K562 (cell line): ENCODE measurements around the gene KIF25. TPM values are rescaled to one million over a fixed set of nuclear protein-coding genes. Genes with fewer than 3 reads are reported as not detected.

ENCODE experiments used
- ATAC-seq: fragments of 200-7000 bp; cut with Tn5 transposase; 3 replicates; pipeline ENCODE4 v1.9.1; 2020; ENCODE audit warnings: moderate library complexity
- BruUV-seq: library from RNA; stranded (reverse); fragments of 400-500 nt; replicated peaks from 2 replicates; lab custom pipeline; 2021; lab: Mats Ljungman, UMichigan
- CTCF ChIA-PET: fragments of 300-600 bp; formaldehyde crosslinking; extraction: SDS; loops from one replicate; lab custom pipeline; 2021; ENCODE audit warnings: low intra/inter-chr PET ratio; lab: Yijun Ruan, JAX
- POLR2A ChIA-PET: fragments of 300-600, 350-650 bp; sonication (Branson Sonifier 250); formaldehyde crosslinking; extraction: SDS; loops from one replicate; lab custom pipeline; 2021; ENCODE audit warnings: antibody characterized with exemption, inconsistent platforms; lab: Yijun Ruan, JAX
- DNase-seq, 4 experiments: peaks; one replicate each; pipeline versions ENCODE4 v3.0.0 to v3.0.0-alpha.2; 2011 to 2018; ENCODE audit warnings: low spot score in 3 of 4, mixed read lengths in 3 of 4; ENCODE audit errors: extremely low read depth in 1 of 4
- FAIRE-seq: peaks from 2 replicates; lab custom pipeline; 2011; peaks lifted over from hg19 to GRCh38; lab: Jason Lieb, UNC
- H2AFZ ChIP-seq: 2 replicates; pipeline ENCODE4 v1.6.0; 2011; ENCODE audit warnings: low read depth, low read length, control low read depth, inconsistent platforms
- H3K27ac ChIP-seq: fragments of 200-600 bp; 3 replicates; pipeline ENCODE4 v1.8.0; 2011; ENCODE audit warnings: low read depth, mild to moderate bottlenecking, control low read depth, inconsistent platforms, low read length, moderate library complexity, mixed read lengths; ENCODE audit errors: extremely low read depth
- H3K27me3 ChIP-seq, 2 experiments: fragments of 300-600 bp in 1 of 2; 2 replicates in 1 of 2; 3 replicates in 1 of 2; pipeline versions ENCODE4 v1.6.0 to v1.8.0; 2011; ENCODE audit warnings: inconsistent platforms in 2 of 2, low read length in 2 of 2, mild to moderate bottlenecking in 1 of 2, mixed read lengths in 1 of 2, moderate library complexity in 1 of 2; ENCODE audit not compliant: control insufficient read depth in 2 of 2, insufficient read depth in 2 of 2
- H3K36me3 ChIP-seq: fragments of 300-600 bp; 3 replicates; pipeline ENCODE4 v1.8.0; 2011; ENCODE audit warnings: mild to moderate bottlenecking, low read length, inconsistent platforms; ENCODE audit not compliant: control insufficient read depth, insufficient read depth
- H3K4me1 ChIP-seq, 2 experiments: fragments of 200-600 bp in 1 of 2; replicated peaks in 1 of 2; 2 replicates in 1 of 2; 3 replicates in 1 of 2; pipeline versions ENCODE4 v1.5.1 to v1.8.0; 2011; ENCODE audit warnings: inconsistent platforms in 2 of 2, low read length in 2 of 2, mild to moderate bottlenecking in 1 of 2, mixed read lengths in 1 of 2, moderate library complexity in 1 of 2; ENCODE audit not compliant: control insufficient read depth in 2 of 2, insufficient read depth in 2 of 2
- H3K4me2 ChIP-seq: 2 replicates; pipeline ENCODE4 v1.6.1; 2011; ENCODE audit warnings: low read length, control low read depth, inconsistent platforms, mixed read lengths; ENCODE audit not compliant: insufficient read depth
- H3K4me3 ChIP-seq: fragments of 200-600 bp; sonication (generic), shearing (Covaris generic); 2 replicates; pipeline ENCODE4 v1.5.1; 2016; ENCODE audit warnings: control low read depth, inconsistent platforms
- H3K79me2 ChIP-seq: fragments of 200-600 bp; 3 replicates; pipeline ENCODE4 v1.8.0; 2011; ENCODE audit warnings: low read length, inconsistent platforms; ENCODE audit not compliant: control insufficient read depth, insufficient read depth
- H3K9ac ChIP-seq, 2 experiments: 2 replicates each; pipeline versions ENCODE4 v1.6.0 to v1.6.1; 2011; ENCODE audit warnings: low read depth in 2 of 2, low read length in 2 of 2, control low read depth in 1 of 2, inconsistent platforms in 1 of 2, mild to moderate bottlenecking in 1 of 2, mixed read lengths in 1 of 2; ENCODE audit not compliant: insufficient read depth in 1 of 2
- H3K9me1 ChIP-seq: one replicate; pipeline ENCODE4 v1.6.0; 2011; ENCODE audit warnings: inconsistent platforms, mild to moderate bottlenecking, low read length, moderate library complexity; ENCODE audit not compliant: control insufficient read depth, insufficient read depth
- H3K9me3 ChIP-seq: replicated peaks from 2 replicates; pipeline ENCODE4 v1.5.1; 2011; ENCODE audit warnings: low read depth, low read length, inconsistent platforms; ENCODE audit not compliant: control insufficient read depth, insufficient read depth
- H4K20me1 ChIP-seq: replicated peaks from 2 replicates; pipeline ENCODE4 v1.6.1; 2011; ENCODE audit warnings: low read length, inconsistent platforms, mixed read lengths; ENCODE audit not compliant: control insufficient read depth, insufficient read depth
- ASH1L ChIP-seq: fragments of 450-650 bp; IDR thresholded peaks from 2 replicates; pipeline ENCODE4 v1.6.1; 2018; ENCODE audit warnings: borderline replicate concordance, mild to moderate bottlenecking, low read depth; ENCODE audit not compliant: partially characterized antibody
- EP300 ChIP-seq: IDR thresholded peaks from 2 replicates; pipeline ENCODE4 v1.6.1; 2012; ENCODE audit warnings: low read length, improper control_type of control experiment
- HLTF ChIP-seq: fragments of 450-650 bp; IDR thresholded peaks from 2 replicates; pipeline ENCODE4 v1.6.1; 2016
- LCOR ChIP-seq: sonication (generic); formaldehyde crosslinking; IDR thresholded peaks from 2 replicates; pipeline ENCODE4 v1.8.0; 2022; ENCODE audit warnings: mild to moderate bottlenecking, missing genetic modification reagents
- MED1 ChIP-seq: sonication (generic); formaldehyde crosslinking; IDR thresholded peaks from 2 replicates; pipeline ENCODE4 v1.8.1; 2023; ENCODE audit warnings: missing genetic modification reagents, borderline replicate concordance
- MYBL2 ChIP-seq, 2 experiments: fragments of 450-650 bp in 1 of 2; sonication (generic) in 1 of 2; formaldehyde crosslinking in 1 of 2; IDR thresholded peaks; 2 replicates each; pipeline versions ENCODE4 v1.6.1 to v1.8.1; 2017 to 2022; ENCODE audit warnings: borderline replicate concordance in 1 of 2, inconsistent platforms in 1 of 2, low read depth in 1 of 2, mild to moderate bottlenecking in 1 of 2, missing genetic modification reagents in 1 of 2, moderate library complexity in 1 of 2
- PHTF2 ChIP-seq: fragments of 250-450 bp; sonication (Bioruptor Pico); IDR thresholded peaks from 2 replicates; pipeline ENCODE4 v1.5.0; 2021; ENCODE audit warnings: mild to moderate bottlenecking
- SREBF1 ChIP-seq: fragments of 150-350 bp; IDR thresholded peaks from 2 replicates; pipeline ENCODE4 v1.6.1; 2014; ENCODE audit warnings: antibody characterized with exemption, low read depth, low read length, borderline replicate concordance
- TCF7 ChIP-seq: sonication (generic); IDR thresholded peaks from 2 replicates; pipeline ENCODE4 v1.6.1; 2016; ENCODE audit warnings: antibody characterized with exemption, borderline replicate concordance
- TEAD2 ChIP-seq: fragments of 450-650 bp; IDR thresholded peaks from 2 replicates; pipeline ENCODE4 v1.6.1; 2016; ENCODE audit warnings: missing genetic modification characterization, control low read depth, missing compliant biosample characterization
- XRCC4 ChIP-seq: IDR thresholded peaks from one replicate; pipeline ENCODE4 v1.6.1; 2011; ENCODE audit not compliant: insufficient read depth, insufficient read length; ENCODE audit errors: extremely low read depth
- ZBTB9 ChIP-seq: fragments of 450-650 bp; formaldehyde crosslinking; IDR thresholded peaks from 2 replicates; pipeline ENCODE4 v1.4.0; 2020; ENCODE audit warnings: mild to moderate bottlenecking, moderate library complexity
- ZNF274 ChIP-seq: IDR thresholded peaks from 2 replicates; pipeline ENCODE4 v1.6.1; 2011; ENCODE audit warnings: low read depth, mild to moderate bottlenecking, low read length, moderate library complexity, borderline replicate concordance
- ZNF431 ChIP-seq: sonication (generic); formaldehyde crosslinking; IDR thresholded peaks from 2 replicates; pipeline ENCODE4 v1.8.0; 2022; ENCODE audit warnings: mild to moderate bottlenecking, missing genetic modification reagents
- ZNF586 ChIP-seq: fragments of 450-650 bp; formaldehyde crosslinking; conservative IDR thresholded peaks from 2 replicates; pipeline ENCODE4 v1.4.0; 2020; ENCODE audit warnings: mild to moderate bottlenecking, moderate library complexity
- ZNF764 ChIP-seq: fragments of 250-450 bp; sonication (Bioruptor Pico); IDR thresholded peaks from 2 replicates; pipeline ENCODE4 v1.4.0; 2020; ENCODE audit warnings: low read depth, mild to moderate bottlenecking, moderate library complexity
- WGBS: fragments of 100-300 bp; shearing (Covaris generic); methylation state at CpG from one replicate; pipeline ENCODE4 v1.1.6; 2016; ENCODE audit warnings: low coverage, mixed read lengths; ENCODE audit not compliant: insufficient coverage; ENCODE audit errors: missing lambda C conversion rate; 5-methylcytosine and 5-hydroxymethylcytosine counted together
- in situ Hi-C: fragments of 300-500 bp; cut with MboI; formaldehyde crosslinking; loops from 4 replicates; pipeline ENCODE4 v1.15.0; 2018; ENCODE audit warnings: inconsistent platforms, mixed read lengths
- intact Hi-C: fragments of 100-400 bp; cut with micrococcal nuclease; formaldehyde crosslinking; loops from 2 replicates; pipeline ENCODE4 v1.14.2; 2022
- polyA plus RNA-seq, 8 experiments: library from polyadenylated mRNA; depleted of rRNA in 4 of 8; stranded (reverse) in 5 of 8; unstranded in 3 of 8; fragments of >200 nt; fragmentation: Nextera tagmentation in 2 of 8; fragmentation: Illumina TruSeq in 1 of 8; extraction: Ambion mirVana in 2 of 8; extraction: Trizol in 1 of 8; gene quantifications; 2 replicates each; pipeline versions ENCODE4 v1.2.1 to v1.2.3, GENCODE V29; 2011 to 2014; ENCODE audit warnings: inconsistent platforms in 1 of 8, missing spikeins in 1 of 8
- total RNA-seq, 7 experiments: library from RNA; depleted of rRNA in 6 of 7; stranded (reverse); fragments of >200 nt in 6 of 7; fragmentation: Illumina TruSeq in 2 of 7; extraction: Trizol in 2 of 7; gene quantifications; 2 replicates each; pipeline versions ENCODE4 v1.2.1 to v1.2.3, GENCODE V29; 2011 to 2021; ENCODE audit warnings: low replicate concordance in 1 of 7
- TF ChIP-seq, protein P1 (sequence below), 2 experiments: fragments of 450-650 bp in 1 of 2; sonication (generic) in 1 of 2; formaldehyde crosslinking; conservative IDR thresholded peaks; 2 replicates each; pipeline versions ENCODE4 v1.4.0 to v1.8.1; 2020 to 2022; ENCODE audit warnings: mild to moderate bottlenecking in 1 of 2, missing genetic modification reagents in 1 of 2

Gene KIF25
- total and polyA plus RNA-seq, 9 of the 15 experiments (the other 6 are each of a cell fraction or from before 2014, with no cell fraction given): 0.04 to 0.49 (median 0.23) TPM; not detected in 5

- H3K36me3 ChIP-seq: no peaks in the 10 kb centered on the region
- WGBS: under 1% methylated on average over 7 of the region's 7 CpGs
- no peak for FAIRE-seq
- no peaks in the 10 kb centered on the region for H3K9me1 ChIP-seq
- intact Hi-C loops: no loop called here
- peaks cover 39 to 72% of the 10 kb centered on the region in 2 experiments for H3K27me3 ChIP-seq
- peaks cover 0 to 8% of the 10 kb centered on the region in 2 experiments; a peak in 2 of 5 replicates for H3K4me1 ChIP-seq
- no TSS peak for BruUV-seq
- no peak for ATAC-seq
- no peak overlapping the region for H2AFZ ChIP-seq
- ChIA-PET POLR2A (interaction anchor here (1.0 to 2.6 kb wide), 2 partner anchors 10 to 25 kb away, joined by 3 to 10 read pairs; no protein-coding TSS in a partner anchor), CTCF (no interaction called here)
- H4K20me1 ChIP-seq: peaks cover 2% of the 10 kb centered on the region; the same call in 1 of the 2 replicates
- H3K9me3 ChIP-seq: no peaks in the 10 kb centered on the region; the same call in 1 of the 2 replicates
- peak overlapping the region in 1 of 2 experiments; percentile 47; a peak in 1 of 4 replicates for H3K9ac ChIP-seq
- no peak overlapping the region for H3K4me2 ChIP-seq
- H3K27ac ChIP-seq: no peak overlapping the region
- no peaks in the 10 kb centered on the region for H3K79me2 ChIP-seq
- no peak overlapping the region for H3K4me3 ChIP-seq
- TF ChIP-seq ZBTB9 (CRISPR knock-in tag): no peak
- TF ChIP-seq XRCC4: no peak
- TF ChIP-seq TCF7: no peak
- no peak for TF ChIP-seq MYBL2 (IDR thresholded peaks at IDR 0.05; ENCODE audit: low read depth)
- no peak for TF ChIP-seq MYBL2 (CRISPR knock-in tag; IDR thresholded peaks at IDR 0.05; ENCODE audit: borderline replicate concordance)
- TF ChIP-seq, protein P1, sequence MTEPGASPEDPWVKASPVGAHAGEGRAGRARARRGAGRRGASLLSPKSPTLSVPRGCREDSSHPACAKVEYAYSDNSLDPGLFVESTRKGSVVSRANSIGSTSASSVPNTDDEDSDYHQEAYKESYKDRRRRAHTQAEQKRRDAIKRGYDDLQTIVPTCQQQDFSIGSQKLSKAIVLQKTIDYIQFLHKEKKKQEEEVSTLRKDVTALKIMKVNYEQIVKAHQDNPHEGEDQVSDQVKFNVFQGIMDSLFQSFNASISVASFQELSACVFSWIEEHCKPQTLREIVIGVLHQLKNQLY (CRISPR knock-in tag; conservative IDR thresholded peaks at IDR 0.05): no peak
- no peak for TF ChIP-seq HLTF
- TF ChIP-seq TEAD2 (tag): no peak
- no peak for TF ChIP-seq SREBF1
- no peak for TF ChIP-seq ZNF274
- TF ChIP-seq EP300: no peak
- no peak for TF ChIP-seq LCOR
- TF ChIP-seq PHTF2 (CRISPR knock-in tag): no peak
- TF ChIP-seq MED1 (CRISPR knock-in tag): no peak
- no peak for TF ChIP-seq ZNF586
- TF ChIP-seq ZNF431 (CRISPR knock-in tag): no peak
- no peak for TF ChIP-seq ASH1L
- TF ChIP-seq ZNF764 (CRISPR knock-in tag): no peak
- no peak for DNase-seq
- in situ Hi-C loops: no loop called here
Measured at GRCh38 chr6:168070804-168071203, 73.3 kb downstream of the KIF25 start.
